ENCODE results near the gene XAB2.

DNA sequence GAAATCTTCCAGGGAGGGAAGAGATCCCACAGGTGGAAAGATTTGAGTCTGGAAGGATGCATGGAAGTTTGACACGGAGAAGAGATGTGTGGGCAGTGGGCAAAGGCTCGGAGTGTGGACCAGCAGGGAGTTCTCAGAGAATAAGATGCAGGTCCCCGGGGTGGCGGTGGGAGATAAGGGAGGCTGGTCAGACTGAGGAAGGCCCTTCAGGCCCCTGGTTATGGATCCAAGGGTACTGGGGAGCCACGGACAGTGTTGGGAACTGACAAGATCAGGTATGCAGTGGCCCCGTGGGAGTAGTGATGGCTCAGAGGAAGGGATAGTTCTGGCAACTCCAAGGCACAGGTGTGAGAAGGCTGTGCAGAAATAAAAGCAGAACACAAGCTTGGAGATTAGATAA is 31.2 kb downstream of the XAB2 start:
- TF ChIP-seq, protein P1, sequence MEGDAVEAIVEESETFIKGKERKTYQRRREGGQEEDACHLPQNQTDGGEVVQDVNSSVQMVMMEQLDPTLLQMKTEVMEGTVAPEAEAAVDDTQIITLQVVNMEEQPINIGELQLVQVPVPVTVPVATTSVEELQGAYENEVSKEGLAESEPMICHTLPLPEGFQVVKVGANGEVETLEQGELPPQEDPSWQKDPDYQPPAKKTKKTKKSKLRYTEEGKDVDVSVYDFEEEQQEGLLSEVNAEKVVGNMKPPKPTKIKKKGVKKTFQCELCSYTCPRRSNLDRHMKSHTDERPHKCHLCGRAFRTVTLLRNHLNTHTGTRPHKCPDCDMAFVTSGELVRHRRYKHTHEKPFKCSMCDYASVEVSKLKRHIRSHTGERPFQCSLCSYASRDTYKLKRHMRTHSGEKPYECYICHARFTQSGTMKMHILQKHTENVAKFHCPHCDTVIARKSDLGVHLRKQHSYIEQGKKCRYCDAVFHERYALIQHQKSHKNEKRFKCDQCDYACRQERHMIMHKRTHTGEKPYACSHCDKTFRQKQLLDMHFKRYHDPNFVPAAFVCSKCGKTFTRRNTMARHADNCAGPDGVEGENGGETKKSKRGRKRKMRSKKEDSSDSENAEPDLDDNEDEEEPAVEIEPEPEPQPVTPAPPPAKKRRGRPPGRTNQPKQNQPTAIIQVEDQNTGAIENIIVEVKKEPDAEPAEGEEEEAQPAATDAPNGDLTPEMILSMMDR (IDR thresholded peaks at IDR 0.05; ENCODE audit: low read depth, low read length), result no peak
- no peak for TF ChIP-seq POLR2A (IDR thresholded peaks at IDR 0.05; ENCODE audit: extremely low read depth, insufficient read length)
- TF ChIP-seq MYC (IDR thresholded peaks at IDR 0.05; ENCODE audit: low read depth, low read length), result no peak
- TF ChIP-seq, protein P2, sequence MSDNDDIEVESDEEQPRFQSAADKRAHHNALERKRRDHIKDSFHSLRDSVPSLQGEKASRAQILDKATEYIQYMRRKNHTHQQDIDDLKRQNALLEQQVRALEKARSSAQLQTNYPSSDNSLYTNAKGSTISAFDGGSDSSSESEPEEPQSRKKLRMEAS (IDR thresholded peaks at IDR 0.05; ENCODE audit: low read depth, low read length), result no peak
